KOPT-K1 (cell line): ENCODE results near the gene DMXL1.
"Not testable (repeated sequence)": the region's sequence is repeated elsewhere in the genome, so short reads cannot be mapped to it uniquely, and the experiment has no call there.

ENCODE experiments used
- H3K27ac ChIP-seq: fragments of 200-600 bp; sonication (generic); 2 replicates; pipeline ENCODE4 v1.5.1; 2016; ENCODE audit warnings: antibody characterized with exemption, mild to moderate bottlenecking, low read depth, low read length; ENCODE audit not compliant: poor library complexity, severe bottlenecking
- H3K36me3 ChIP-seq: fragments of 200-600 bp; sonication (generic); 2 replicates; pipeline ENCODE4 v1.5.1; 2017; ENCODE audit warnings: antibody characterized with exemption, mild to moderate bottlenecking, low read length, moderate library complexity; ENCODE audit not compliant: insufficient read depth
- H3K9me3 ChIP-seq: fragments of 200-600 bp; sonication (generic); 2 replicates; pipeline ENCODE4 v1.5.1; 2017; ENCODE audit warnings: antibody characterized with exemption, low read length, mild to moderate bottlenecking; ENCODE audit not compliant: insufficient read depth, poor library complexity, severe bottlenecking

DMXL1 gene

GRCh38 chr5:119049824-119050449 lies 20.9 kb upstream of the DMXL1 start:
- no peaks in the 10 kb centered on the region for H3K36me3 ChIP-seq
- H3K27ac ChIP-seq: no peak overlapping the region
- no peaks in the 10 kb centered on the region for H3K9me3 ChIP-seq

DNA sequence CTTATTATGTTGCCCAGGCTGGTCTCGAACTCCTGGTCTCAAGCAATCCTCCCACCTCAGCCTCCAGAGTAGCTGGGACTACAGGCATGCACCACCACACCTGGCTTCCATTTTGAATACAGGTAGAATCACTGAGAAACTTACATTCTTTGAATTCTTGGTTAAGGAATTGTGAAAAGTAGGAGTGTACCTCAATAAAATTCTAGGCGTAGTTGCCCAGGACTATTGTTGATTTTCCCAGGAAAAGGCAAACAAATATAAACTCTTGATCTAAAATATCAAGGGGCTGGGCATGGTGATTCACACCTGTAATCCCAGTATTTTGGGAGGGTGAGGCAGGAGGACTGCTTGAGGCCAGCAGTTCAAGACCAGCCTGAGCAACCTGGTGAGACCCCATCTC lies 16.8 kb upstream of the DMXL1 start:
- Histone ChIP-seq H3K36me3 (no peaks in the 10 kb centered on the region), H3K9me3 (no peaks in the 10 kb centered on the region), H3K27ac (no peak overlapping the region)

DNA sequence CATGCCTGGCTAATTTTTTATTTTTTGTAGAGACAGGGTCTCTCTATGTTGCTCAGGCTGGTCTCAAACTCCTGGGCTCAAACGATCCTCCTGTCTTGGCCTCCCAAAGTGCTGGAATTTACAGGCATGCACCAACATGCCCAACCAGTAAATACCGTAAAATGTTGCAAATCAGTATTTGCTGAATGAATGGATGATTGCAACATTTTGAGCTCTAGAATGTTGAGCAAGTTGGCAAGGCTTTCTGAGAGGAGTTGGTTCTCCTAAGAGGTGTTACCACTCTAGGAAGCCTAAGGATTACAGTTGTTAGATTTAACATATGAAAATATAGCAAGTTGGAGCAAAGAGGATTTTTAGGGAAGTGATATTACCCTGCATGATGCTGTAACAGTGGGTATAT lies 15.6 kb upstream of the DMXL1 start:
- Histone ChIP-seq H3K9me3 (no peaks in the 10 kb centered on the region), H3K27ac (no peak overlapping the region), H3K36me3 (no peaks in the 10 kb centered on the region)

- no peaks in the 10 kb centered on the region for H3K36me3 ChIP-seq
- H3K9me3 ChIP-seq: no peaks in the 10 kb centered on the region
- no peak overlapping the region for H3K27ac ChIP-seq
Measured at GRCh38 chr5:119058979-119059529, 11.8 kb upstream of the DMXL1 start.

- Histone ChIP-seq H3K9me3 (no peaks in the 10 kb centered on the region), H3K27ac (no peak overlapping the region), H3K36me3 (no peaks in the 10 kb centered on the region)
Measured at GRCh38 chr5:119059740-119060255, 11.1 kb upstream of the DMXL1 start.

DNA sequence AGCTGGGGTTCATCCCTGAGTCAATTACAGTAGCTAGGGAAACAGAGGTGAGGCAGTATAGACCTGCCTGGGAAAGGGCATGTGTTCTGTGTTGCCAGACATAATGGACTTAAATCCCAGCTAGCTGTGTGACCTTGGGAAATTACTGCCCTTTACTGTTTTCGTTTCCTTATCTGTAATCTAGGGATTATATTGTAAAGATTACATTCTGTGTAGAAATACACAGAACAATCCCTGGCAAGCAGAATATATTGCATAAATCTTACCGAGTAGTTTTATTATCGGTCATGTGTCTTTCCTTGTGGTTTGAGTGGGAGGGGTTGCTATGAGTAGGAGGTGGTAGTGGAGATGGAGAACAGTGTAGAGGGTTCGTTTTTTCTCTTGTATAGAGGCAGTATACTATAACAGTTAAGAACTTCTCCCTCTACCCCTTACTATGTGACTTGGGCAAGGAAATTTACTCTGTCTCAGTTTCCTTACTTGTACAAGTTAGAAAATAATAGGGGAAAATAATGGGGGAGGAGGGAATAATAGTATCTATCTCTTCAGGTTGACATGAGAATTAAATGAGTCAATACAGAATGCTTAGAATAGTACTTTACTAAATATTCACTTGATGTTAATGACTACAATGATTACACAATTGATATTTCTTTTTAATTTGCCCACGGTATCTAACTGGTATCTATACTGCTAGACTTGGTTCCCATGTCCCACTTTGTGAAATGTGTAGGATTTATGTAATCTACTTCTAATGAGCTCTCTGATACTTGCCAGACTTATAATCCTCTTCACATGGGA lies 7.1 kb upstream of the DMXL1 start:
- Histone ChIP-seq H3K36me3 (no peaks in the 10 kb centered on the region), H3K27ac (no peak overlapping the region), H3K9me3 (no peaks in the 10 kb centered on the region)

GRCh38 chr5:119067450-119067849 lies 3.4 kb upstream of the DMXL1 start:
- Histone ChIP-seq H3K36me3 (no peaks in the 10 kb centered on the region), H3K27ac (no peak overlapping the region), H3K9me3 (no peaks in the 10 kb centered on the region)

DNA sequence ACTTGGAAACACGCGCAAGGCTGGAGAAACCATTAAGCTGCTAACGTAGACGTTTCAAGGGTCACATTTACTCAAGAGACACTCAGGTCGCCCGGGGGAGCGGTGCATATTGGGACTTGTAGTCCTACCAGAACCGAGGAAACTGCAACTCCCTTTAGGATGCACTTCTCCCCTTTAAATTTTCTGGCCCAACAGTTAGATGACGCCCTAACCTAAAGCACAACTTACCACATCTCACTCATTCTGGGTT lies 384 bp upstream of the DMXL1 start:
- H3K27ac ChIP-seq: peak overlapping the region; percentile 76
- H3K36me3 ChIP-seq: no peaks in the 10 kb centered on the region
- H3K9me3 ChIP-seq: no peaks in the 10 kb centered on the region

DNA sequence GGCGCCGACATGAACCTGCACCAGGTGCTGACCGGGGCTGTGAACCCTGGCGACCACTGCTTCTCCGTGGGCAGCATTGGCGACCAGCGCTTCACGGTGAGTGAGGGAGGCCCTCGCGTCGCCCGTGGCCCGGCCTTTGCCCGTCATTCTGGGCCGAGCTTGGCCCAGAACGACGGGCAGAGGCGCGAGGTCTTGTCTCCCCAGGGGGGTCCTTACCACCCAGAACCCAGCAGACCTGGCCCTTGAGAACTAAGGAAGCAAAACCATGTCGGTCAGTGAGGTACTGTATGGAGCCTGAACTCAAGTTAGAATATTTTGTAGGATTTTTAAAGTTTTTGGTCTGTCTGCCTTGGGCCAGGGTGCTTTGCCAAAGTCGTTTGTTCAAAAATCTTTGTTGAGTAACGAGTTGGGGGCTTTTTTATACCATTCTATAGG lies 691 bp downstream of the DMXL1 start:
- no peaks in the 10 kb centered on the region for H3K9me3 ChIP-seq
- no peaks in the 10 kb centered on the region for H3K36me3 ChIP-seq
- H3K27ac ChIP-seq: peak overlapping the region; percentile 76

DNA sequence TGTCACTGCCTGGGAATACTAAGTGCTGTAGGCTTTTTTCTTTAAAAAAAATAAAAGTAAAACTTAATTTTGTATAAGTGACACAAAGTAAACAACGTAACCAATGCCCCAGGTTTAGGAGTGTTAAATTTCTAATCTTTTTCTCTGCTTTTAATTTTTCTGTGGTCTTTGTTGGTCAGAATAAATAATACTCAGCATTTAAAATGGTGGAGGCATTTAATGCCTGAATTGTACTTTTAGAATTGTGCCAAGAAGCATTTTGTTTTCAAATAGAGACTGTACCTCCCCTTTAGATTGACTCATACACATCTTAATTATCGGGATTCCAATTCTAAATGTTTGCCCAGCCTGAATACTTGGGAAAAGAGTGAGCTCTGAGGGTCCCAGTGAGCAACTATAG lies 1.6 kb downstream of the DMXL1 start:
- no peaks in the 10 kb centered on the region for H3K9me3 ChIP-seq
- H3K36me3 ChIP-seq: no peaks in the 10 kb centered on the region
- no peak overlapping the region for H3K27ac ChIP-seq

GRCh38 chr5:119073746-119074337 lies 3.0 kb downstream of the DMXL1 start:
- H3K27ac ChIP-seq, H3K9me3 ChIP-seq, H3K36me3 ChIP-seq: not testable (repeated sequence)

DNA sequence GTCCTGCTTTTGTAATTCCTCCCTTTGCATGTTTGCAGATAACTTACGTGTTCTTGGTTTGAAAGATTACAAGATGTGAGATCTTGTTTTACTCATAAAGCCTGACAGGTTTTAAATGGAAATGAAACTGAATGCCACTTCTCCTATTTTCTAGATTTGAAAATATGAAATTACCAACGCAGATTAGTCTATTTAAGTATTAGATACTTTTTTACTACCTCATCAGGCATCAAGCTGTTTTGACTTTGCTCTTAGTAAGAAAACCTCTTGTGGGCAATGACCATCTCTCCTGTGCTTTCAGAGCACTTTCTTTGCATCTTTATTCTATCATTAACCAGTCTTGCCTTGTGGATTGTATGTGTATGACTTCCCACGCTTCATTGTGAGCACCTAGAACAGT lies 3.5 kb downstream of the DMXL1 start:
- no peaks in the 10 kb centered on the region for H3K9me3 ChIP-seq
- no peak overlapping the region for H3K27ac ChIP-seq
- no peaks in the 10 kb centered on the region for H3K36me3 ChIP-seq

GRCh38 chr5:119075269-119075668 lies 4.4 kb downstream of the DMXL1 start:
- H3K36me3 ChIP-seq: not testable (repeated sequence)

DNA sequence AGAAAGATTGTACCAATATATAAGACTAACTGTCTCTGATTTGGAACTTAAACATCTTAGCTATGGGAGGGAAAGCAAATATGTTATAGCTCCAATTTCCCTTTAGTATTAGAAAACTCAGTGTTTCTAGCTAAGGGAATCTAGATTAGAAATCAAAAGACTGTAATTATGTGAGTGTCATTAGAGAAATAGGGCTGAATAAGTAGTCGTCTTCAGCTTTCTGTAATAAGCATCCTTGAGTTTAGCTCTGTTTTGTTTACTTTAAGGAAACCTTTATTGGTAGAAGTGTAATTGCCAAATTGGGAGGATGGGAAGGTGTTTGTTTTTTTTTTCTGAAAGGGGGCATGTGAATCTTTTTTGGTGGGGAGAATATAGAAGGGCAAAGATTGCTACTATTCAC lies 5.2 kb downstream of the DMXL1 start:
- Histone ChIP-seq H3K27ac (no peak overlapping the region), H3K36me3 (no peaks in the 10 kb centered on the region), H3K9me3 (no peaks in the 10 kb centered on the region)

More at GRCh38 chr5:119075269-119075668, 4.4 kb downstream of the DMXL1 start:
- H3K27ac ChIP-seq, H3K9me3 ChIP-seq: not testable (repeated sequence)

DNA sequence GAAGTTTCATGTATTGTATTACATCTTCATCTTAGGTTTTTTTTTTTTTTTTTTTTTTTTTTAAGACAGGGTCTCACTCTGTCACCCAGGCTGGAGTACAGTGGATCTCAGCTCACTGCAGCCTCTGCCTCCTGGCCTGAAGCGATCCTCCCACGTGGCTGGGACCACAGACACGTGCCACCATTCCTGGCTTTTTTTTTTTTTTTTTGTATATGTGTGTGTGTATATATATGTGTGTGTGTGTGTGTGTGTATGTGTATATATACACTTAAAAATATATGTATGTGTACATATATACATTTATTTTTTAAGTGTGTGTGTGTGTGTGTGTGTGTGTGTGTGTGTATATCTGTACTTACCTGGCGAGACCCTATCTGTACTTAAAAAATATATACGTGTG lies 6.6 kb downstream of the DMXL1 start:
- no peaks in the 10 kb centered on the region for H3K36me3 ChIP-seq
- no peaks in the 10 kb centered on the region for H3K9me3 ChIP-seq
- no peak overlapping the region for H3K27ac ChIP-seq
